ENCODE results near the gene HCRTR1. TPM values are rescaled to one million over a fixed set of nuclear protein-coding genes. Genes with fewer than 3 reads are reported as not detected.

HCRTR1 gene
- polyA plus RNA-seq, 1 of the 3 experiments (the other 2 are of a cell fraction) = 0.03 TPM

- Histone ChIP-seq H3K27ac (ENCODE audit: low read depth in 2 of 2, low read length in 1 of 2) (peak overlapping the region; percentile 13 to 81; a peak in 3 of 4 replicates), H4K20me1 (ENCODE audit: insufficient read depth) (peaks cover 28% of the 10 kb centered on the region), H2AFZ (ENCODE audit: low read depth) (no peak overlapping the region), H3F3A (replicated peaks; ENCODE audit: insufficient read depth) (peaks cover 3% of the 10 kb centered on the region), H3K9me3 (no peaks in the 10 kb centered on the region), H3K27me3 (ENCODE audit: insufficient read depth) (no peaks in the 10 kb centered on the region), H3K4me2 (peak overlapping the region; percentile 39), H3K79me2 (ENCODE audit: insufficient read depth) (peaks cover 86% of the 10 kb centered on the region), H3K9ac (no peak overlapping the region), H3K4me1 (ENCODE audit: control insufficient read depth in 1 of 2, insufficient read depth in 2 of 2, low read depth in 1 of 2, low read length in 1 of 2) (peaks cover 14 to 35% of the 10 kb centered on the region in 2 experiments; a peak in 3 of 4 replicates), H3K36me3 (replicated peaks in 1 of 2; ENCODE audit: control insufficient read depth in 1 of 2, insufficient read depth in 2 of 2, low read length in 1 of 2) (peaks cover 0 to 16% of the 10 kb centered on the region in 2 experiments), H3K4me3 (ENCODE audit: low read depth in 2 of 2, low read length in 1 of 2) (no peak overlapping the region), H3K9me2 (no peaks in the 10 kb centered on the region)
- ChIA-PET CTCF (interaction anchor here (0.7 to 7.5 kb wide), 11 partner anchors 11 to 150 kb away, joined by 3 to 45 read pairs (median 3); partner anchors contain the start of gene HCRTR1), POLR2A (no interaction called here)
- no peak for TF ChIP-seq FOXJ3 (CRISPR knock-in tag; IDR thresholded peaks at IDR 0.05)
- TF ChIP-seq, protein P1, sequence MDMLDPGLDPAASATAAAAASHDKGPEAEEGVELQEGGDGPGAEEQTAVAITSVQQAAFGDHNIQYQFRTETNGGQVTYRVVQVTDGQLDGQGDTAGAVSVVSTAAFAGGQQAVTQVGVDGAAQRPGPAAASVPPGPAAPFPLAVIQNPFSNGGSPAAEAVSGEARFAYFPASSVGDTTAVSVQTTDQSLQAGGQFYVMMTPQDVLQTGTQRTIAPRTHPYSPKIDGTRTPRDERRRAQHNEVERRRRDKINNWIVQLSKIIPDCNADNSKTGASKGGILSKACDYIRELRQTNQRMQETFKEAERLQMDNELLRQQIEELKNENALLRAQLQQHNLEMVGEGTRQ (IDR thresholded peaks at IDR 0.05; ENCODE audit: borderline replicate concordance, low read depth, low read length) = no peak
- 54% methylated on average over 5 of the region's 5 CpGs for WGBS (ENCODE audit: low lambda C conversion rate)
- DNase-seq = no peak
Measured at GRCh38 chr1:31639543-31639942, 22.1 kb downstream of the HCRTR1 start.

- Histone ChIP-seq H3K27me3 (ENCODE audit: insufficient read depth) (no peaks in the 10 kb centered on the region), H3K4me1 (ENCODE audit: control insufficient read depth in 1 of 2, insufficient read depth in 2 of 2, low read depth in 1 of 2, low read length in 1 of 2) (peaks cover 14 to 32% of the 10 kb centered on the region in 2 experiments; a peak in 3 of 4 replicates), H3K9ac (no peak overlapping the region), H2AFZ (ENCODE audit: low read depth) (no peak overlapping the region), H3K79me2 (ENCODE audit: insufficient read depth) (peaks cover 82% of the 10 kb centered on the region), H3K9me3 (no peaks in the 10 kb centered on the region), H3K27ac (ENCODE audit: low read depth in 2 of 2, low read length in 1 of 2) (peak overlapping the region; percentile 13 to 81; a peak in 3 of 4 replicates), H3F3A (replicated peaks; ENCODE audit: insufficient read depth) (peaks cover 3% of the 10 kb centered on the region), H3K9me2 (no peaks in the 10 kb centered on the region), H4K20me1 (ENCODE audit: insufficient read depth) (peaks cover 22% of the 10 kb centered on the region), H3K36me3 (replicated peaks in 1 of 2; ENCODE audit: control insufficient read depth in 1 of 2, insufficient read depth in 2 of 2, low read length in 1 of 2) (peaks cover 0 to 10% of the 10 kb centered on the region in 2 experiments), H3K4me2 (peak overlapping the region; percentile 39; the same call in 1 of the 2 replicates), H3K4me3 (ENCODE audit: low read depth in 2 of 2, low read length in 1 of 2) (no peak overlapping the region)
- POLR2A ChIA-PET = no interaction called here
- TF ChIP-seq, protein P2, sequence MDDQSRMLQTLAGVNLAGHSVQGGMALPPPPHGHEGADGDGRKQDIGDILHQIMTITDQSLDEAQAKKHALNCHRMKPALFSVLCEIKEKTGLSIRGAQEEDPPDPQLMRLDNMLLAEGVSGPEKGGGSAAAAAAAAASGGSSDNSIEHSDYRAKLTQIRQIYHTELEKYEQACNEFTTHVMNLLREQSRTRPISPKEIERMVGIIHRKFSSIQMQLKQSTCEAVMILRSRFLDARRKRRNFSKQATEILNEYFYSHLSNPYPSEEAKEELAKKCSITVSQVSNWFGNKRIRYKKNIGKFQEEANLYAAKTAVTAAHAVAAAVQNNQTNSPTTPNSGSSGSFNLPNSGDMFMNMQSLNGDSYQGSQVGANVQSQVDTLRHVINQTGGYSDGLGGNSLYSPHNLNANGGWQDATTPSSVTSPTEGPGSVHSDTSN (IDR thresholded peaks at IDR 0.05) = no peak
- TF ChIP-seq RAD21 (IDR thresholded peaks at IDR 0.05; ENCODE audit: low read length) = peak; percentile 51
- TF ChIP-seq NFIC (IDR thresholded peaks at IDR 0.05; ENCODE audit: borderline replicate concordance) = no peak
- peak; percentile 11; the same call in 1 of the 2 replicates for TF ChIP-seq SMC3 (IDR thresholded peaks at IDR 0.05; ENCODE audit: low read depth, low read length)
- CTCF ChIA-PET = interaction anchor here (0.7 to 7.5 kb wide), 15 partner anchors 11 to 149 kb away, joined by 3 to 45 read pairs (median 3); partner anchors contain the start of gene HCRTR1
- DNase-seq = no peak
Measured at GRCh38 chr1:31640179-31640578, 22.7 kb downstream of the HCRTR1 start.

- H3K4me2 ChIP-seq = no peak overlapping the region
- ChIA-PET CTCF (interaction anchor here (1.0 to 7.5 kb wide), 7 partner anchors 12 to 77 kb away, joined by 3 to 45 read pairs (median 7); partner anchors contain the start of gene HCRTR1), POLR2A (no interaction called here)
- WGBS (ENCODE audit: low lambda C conversion rate) = 98% methylated on average over 4 of the region's 4 CpGs
- H3K9me3 ChIP-seq = no peaks in the 10 kb centered on the region
- H3K4me3 ChIP-seq (ENCODE audit: low read depth in 2 of 2, low read length in 1 of 2) = no peak overlapping the region
- no peak overlapping the region for H3K9ac ChIP-seq
- H3K36me3 ChIP-seq (replicated peaks in 1 of 2; ENCODE audit: control insufficient read depth in 1 of 2, insufficient read depth in 2 of 2, low read length in 1 of 2) = peaks cover 0 to 7% of the 10 kb centered on the region in 2 experiments
- TF ChIP-seq USF1 (IDR thresholded peaks at IDR 0.05; ENCODE audit: borderline replicate concordance, low read depth) (no peak), GABPA (IDR thresholded peaks at IDR 0.05; ENCODE audit: low read depth) (no peak), YY1 (IDR thresholded peaks at IDR 0.05; ENCODE audit: low read depth) (no peak), RFX5 (IDR thresholded peaks at IDR 0.05; ENCODE audit: low read length) (no peak), TAF1 (IDR thresholded peaks at IDR 0.05; ENCODE audit: borderline replicate concordance, low read depth, low read length) (no peak), FOXM1 (IDR thresholded peaks at IDR 0.05; ENCODE audit: low read depth) (no peak), CHD2 (IDR thresholded peaks at IDR 0.05; ENCODE audit: low read length, partially characterized antibody) (no peak), EZH2phosphoT487 (IDR thresholded peaks at IDR 0.05; ENCODE audit: borderline replicate concordance, low read depth) (no peak), TCF12 (IDR thresholded peaks at IDR 0.05) (no peak), NFIC (IDR thresholded peaks at IDR 0.05; ENCODE audit: borderline replicate concordance) (no peak)
- H3F3A ChIP-seq (replicated peaks; ENCODE audit: insufficient read depth) = peaks cover 3% of the 10 kb centered on the region
- no peak for DNase-seq
- H3K9me2 ChIP-seq = no peaks in the 10 kb centered on the region
- peaks cover 75% of the 10 kb centered on the region for H3K79me2 ChIP-seq (ENCODE audit: insufficient read depth)
- peaks cover 17% of the 10 kb centered on the region for H4K20me1 ChIP-seq (ENCODE audit: insufficient read depth)
- H3K27ac ChIP-seq (ENCODE audit: low read depth in 2 of 2, low read length in 1 of 2) = peak overlapping the region in 1 of 2 experiments; percentile 25; a peak in 1 of 4 replicates
- H3K4me1 ChIP-seq (ENCODE audit: control insufficient read depth in 1 of 2, insufficient read depth in 2 of 2, low read depth in 1 of 2, low read length in 1 of 2) = peaks cover 14 to 38% of the 10 kb centered on the region in 2 experiments; a peak in 3 of 4 replicates
- no peak overlapping the region for H2AFZ ChIP-seq (ENCODE audit: low read depth)
- no peaks in the 10 kb centered on the region for H3K27me3 ChIP-seq (ENCODE audit: insufficient read depth)
Measured at GRCh38 chr1:31640964-31641363, 23.5 kb downstream of the HCRTR1 start.
